A549 (cell line): Measurements from ENCODE around the gene ZFHX3. TPM values are rescaled to one million over a fixed set of nuclear protein-coding genes. Genes with fewer than 3 reads are reported as not detected.

ENCODE experiments used
- ATAC-seq, 2 experiments: fragments of 200-7000 bp in 1 of 2; fragments of >200 bp in 1 of 2; cut with Nextera tagmentation in 1 of 2; cut with Tn5 transposase in 1 of 2; 3 replicates each; pipeline versions ENCODE4 v1.8.0 to v1.9.1; 2018 to 2020; ENCODE audit warnings: mild to moderate bottlenecking in 1 of 2, moderate library complexity in 1 of 2
- CTCF ChIA-PET: fragments of 300-600 bp; sonication (Branson Sonifier 250); formaldehyde crosslinking; extraction: SDS; loops from one replicate; lab custom pipeline; 2021; ENCODE audit warnings: antibody characterized with exemption, inconsistent platforms; lab: Yijun Ruan, JAX
- POLR2A ChIA-PET: fragments of 350-600 bp; formaldehyde crosslinking; extraction: SDS; loops from one replicate; lab custom pipeline; 2021; ENCODE audit warnings: antibody characterized with exemption, inconsistent platforms; lab: Yijun Ruan, JAX
- DNase-seq, 2 experiments: peaks; one replicate each; pipeline versions ENCODE4 v3.0.0 to v3.0.0-alpha.2; 2011 to 2016; ENCODE audit warnings: low read depth in 1 of 2, low spot score in 1 of 2
- FAIRE-seq: peaks from 2 replicates; lab custom pipeline; 2011; peaks lifted over from hg19 to GRCh38; lab: Jason Lieb, UNC
- H3K27ac ChIP-seq, 2 experiments: fragments of >200 bp; sonication (Bioruptor Twin); formaldehyde crosslinking; 3 replicates each; pipeline ENCODE4 v1.5.1; 2016 to 2017
- H3K4me1 ChIP-seq: fragments of >200 bp; sonication (Bioruptor Twin); formaldehyde crosslinking; 3 replicates; pipeline ENCODE4 v1.6.1; 2016
- H3K4me2 ChIP-seq: fragments of >200 bp; sonication (Bioruptor Twin); formaldehyde crosslinking; 3 replicates; pipeline ENCODE4 v1.6.1; 2016
- H3K4me3 ChIP-seq: fragments of >200 bp; sonication (Bioruptor Twin); formaldehyde crosslinking; 3 replicates; pipeline ENCODE4 v1.5.1; 2016
- H3K9me3 ChIP-seq: fragments of >200 bp; sonication (Bioruptor Twin); formaldehyde crosslinking; 3 replicates; pipeline ENCODE4 v1.6.1; 2016
- CBX2 ChIP-seq: fragments of 200-600 bp; sonication (generic); IDR thresholded peaks from 2 replicates; pipeline ENCODE4 v1.6.1; 2016; ENCODE audit warnings: low read depth, mild to moderate bottlenecking, borderline replicate concordance
- CBX8 ChIP-seq: fragments of 200-600 bp; sonication (generic); IDR thresholded peaks from 2 replicates; pipeline ENCODE4 v1.6.1; 2016
- EHF ChIP-seq: fragments of 250-450 bp; sonication (Bioruptor Pico); IDR thresholded peaks from 2 replicates; pipeline ENCODE4 v1.5.0; 2020; ENCODE audit warnings: mild to moderate bottlenecking
- GATA3 ChIP-seq: IDR thresholded peaks from 2 replicates; pipeline ENCODE4 v1.6.1; 2012; ENCODE audit warnings: borderline replicate concordance
- HOXB5 ChIP-seq: fragments of 250-450 bp; sonication (Bioruptor Pico); IDR thresholded peaks from 2 replicates; pipeline ENCODE4 v1.5.0; 2020; ENCODE audit warnings: mild to moderate bottlenecking, moderate library complexity
- JUNB ChIP-seq: fragments of >200 bp; sonication (Bioruptor Twin); formaldehyde crosslinking; IDR thresholded peaks from 2 replicates; pipeline ENCODE4 v1.6.1; 2016
- MAZ ChIP-seq: fragments of 150-350 bp; IDR thresholded peaks from 2 replicates; pipeline ENCODE4 v1.6.1; 2014; ENCODE audit warnings: antibody characterized with exemption, low read depth, low read length, borderline replicate concordance
- MYC ChIP-seq: IDR thresholded peaks from 2 replicates; pipeline ENCODE4 v1.6.1; 2012; ENCODE audit warnings: mild to moderate bottlenecking, inconsistent platforms, low read length, improper control_type of control experiment, borderline replicate concordance
- NPAS2 ChIP-seq: fragments of 250-450 bp; sonication (Bioruptor Pico); IDR thresholded peaks from 2 replicates; pipeline ENCODE4 v1.8.0; 2022; ENCODE audit warnings: mild to moderate bottlenecking, moderate library complexity, borderline replicate concordance
- NR3C1 ChIP-seq: fragments of >200 bp; sonication (Bioruptor Twin); formaldehyde crosslinking; IDR thresholded peaks from 3 replicates; pipeline ENCODE4 v1.6.1; 2017
- POLR2A ChIP-seq: IDR thresholded peaks from 2 replicates; pipeline ENCODE4 v1.6.1; 2012; ENCODE audit warnings: mild to moderate bottlenecking, low read length
- RAD21 ChIP-seq, 2 experiments: fragments of >200 bp in 1 of 2; sonication (Bioruptor Twin) in 1 of 2; formaldehyde crosslinking in 1 of 2; IDR thresholded peaks in 1 of 2; conservative IDR thresholded peaks in 1 of 2; 2 replicates in 1 of 2; 3 replicates in 1 of 2; pipeline ENCODE4 v1.6.1; 2012 to 2018; ENCODE audit warnings: inconsistent platforms in 1 of 2
- RFX5 ChIP-seq: fragments of 450-650 bp; IDR thresholded peaks from 2 replicates; pipeline ENCODE4 v1.7.1; 2014; ENCODE audit warnings: antibody characterized with exemption, mild to moderate bottlenecking, moderate library complexity
- TFCP2L1 ChIP-seq: fragments of 250-450 bp; sonication (Bioruptor Pico); IDR thresholded peaks from 2 replicates; pipeline ENCODE4 v1.5.0; 2021; ENCODE audit warnings: mild to moderate bottlenecking
- ZC3H11A ChIP-seq: fragments of 450-650 bp; IDR thresholded peaks from 2 replicates; pipeline ENCODE4 v1.6.1; 2014; ENCODE audit warnings: antibody characterized with exemption, mild to moderate bottlenecking
- ZFP36 ChIP-seq: fragments of 450-650 bp; IDR thresholded peaks from 2 replicates; pipeline ENCODE4 v1.6.1; 2014; ENCODE audit warnings: borderline replicate concordance; ENCODE audit not compliant: partially characterized antibody
- WGBS: methylation state at CpG from one replicate; pipeline ENCODE4 v1.1.6; 2017; ENCODE audit errors: missing lambda C conversion rate; 5-methylcytosine and 5-hydroxymethylcytosine counted together
- polyA plus RNA-seq, 4 experiments: library from polyadenylated mRNA; depleted of rRNA in 3 of 4; stranded (reverse); fragments of >200 nt; fragmentation: RNase III in 1 of 4; extraction: RNeasy Plus Mini Kit Qiagen cat#74134 plus additional on column Dnase treatment in 1 of 4; gene quantifications; 2 replicates in 3 of 4; 3 replicates in 1 of 4; pipeline ENCODE4 v1.2.3, GENCODE V29; 2011 to 2017
- TF ChIP-seq, protein P1 (sequence below): fragments of >200 bp; sonication (Bioruptor Twin); formaldehyde crosslinking; IDR thresholded peaks from 3 replicates; pipeline ENCODE4 v1.5.1; 2016
- TF ChIP-seq, protein P2 (sequence below): fragments of 250-450 bp; sonication (Bioruptor Pico); IDR thresholded peaks from 2 replicates; pipeline ENCODE4 v1.5.0; 2020; ENCODE audit warnings: low read depth, mild to moderate bottlenecking, moderate library complexity
- TF ChIP-seq, protein P3 (sequence below): fragments of >200 bp; sonication (Bioruptor Twin); formaldehyde crosslinking; IDR thresholded peaks from 2 replicates; pipeline ENCODE4 v1.6.1; 2016
- TF ChIP-seq, protein P4 (sequence below): fragments of 450-650 bp; IDR thresholded peaks from 2 replicates; pipeline ENCODE4 v1.6.1; 2014; ENCODE audit warnings: antibody characterized with exemption

Gene ZFHX3
- polyA plus RNA-seq, 2 of the 4 experiments (the other 2 are of a cell fraction), result 3.9 to 6.5 TPM

DNA sequence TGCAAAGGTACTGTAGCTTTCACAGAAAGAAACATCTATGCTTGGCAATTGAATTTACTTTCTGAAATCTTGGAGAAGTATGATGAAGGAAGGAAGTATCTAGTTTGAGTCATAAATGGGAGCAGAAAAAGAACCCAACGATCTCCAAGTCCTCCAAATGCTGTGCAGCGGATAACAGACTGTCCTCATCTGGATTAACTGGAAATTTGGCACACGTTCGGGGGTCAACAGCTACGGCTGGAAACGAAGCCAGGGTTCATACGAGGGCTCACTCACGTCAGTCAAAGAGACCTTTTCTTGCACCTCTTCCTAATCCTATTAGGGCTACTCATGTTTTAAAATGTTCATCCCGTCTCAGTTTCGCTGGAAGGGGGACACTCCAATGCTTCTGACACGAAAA lies 152.0 kb downstream of the ZFHX3 start:
- H3K4me1 ChIP-seq, result no peaks in the 10 kb centered on the region
- no peak for TF ChIP-seq RFX5
- TF ChIP-seq, protein P1, sequence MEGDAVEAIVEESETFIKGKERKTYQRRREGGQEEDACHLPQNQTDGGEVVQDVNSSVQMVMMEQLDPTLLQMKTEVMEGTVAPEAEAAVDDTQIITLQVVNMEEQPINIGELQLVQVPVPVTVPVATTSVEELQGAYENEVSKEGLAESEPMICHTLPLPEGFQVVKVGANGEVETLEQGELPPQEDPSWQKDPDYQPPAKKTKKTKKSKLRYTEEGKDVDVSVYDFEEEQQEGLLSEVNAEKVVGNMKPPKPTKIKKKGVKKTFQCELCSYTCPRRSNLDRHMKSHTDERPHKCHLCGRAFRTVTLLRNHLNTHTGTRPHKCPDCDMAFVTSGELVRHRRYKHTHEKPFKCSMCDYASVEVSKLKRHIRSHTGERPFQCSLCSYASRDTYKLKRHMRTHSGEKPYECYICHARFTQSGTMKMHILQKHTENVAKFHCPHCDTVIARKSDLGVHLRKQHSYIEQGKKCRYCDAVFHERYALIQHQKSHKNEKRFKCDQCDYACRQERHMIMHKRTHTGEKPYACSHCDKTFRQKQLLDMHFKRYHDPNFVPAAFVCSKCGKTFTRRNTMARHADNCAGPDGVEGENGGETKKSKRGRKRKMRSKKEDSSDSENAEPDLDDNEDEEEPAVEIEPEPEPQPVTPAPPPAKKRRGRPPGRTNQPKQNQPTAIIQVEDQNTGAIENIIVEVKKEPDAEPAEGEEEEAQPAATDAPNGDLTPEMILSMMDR, result no peak
- no peak for TF ChIP-seq NPAS2 (CRISPR knock-in tag)
- TF ChIP-seq, protein P2, sequence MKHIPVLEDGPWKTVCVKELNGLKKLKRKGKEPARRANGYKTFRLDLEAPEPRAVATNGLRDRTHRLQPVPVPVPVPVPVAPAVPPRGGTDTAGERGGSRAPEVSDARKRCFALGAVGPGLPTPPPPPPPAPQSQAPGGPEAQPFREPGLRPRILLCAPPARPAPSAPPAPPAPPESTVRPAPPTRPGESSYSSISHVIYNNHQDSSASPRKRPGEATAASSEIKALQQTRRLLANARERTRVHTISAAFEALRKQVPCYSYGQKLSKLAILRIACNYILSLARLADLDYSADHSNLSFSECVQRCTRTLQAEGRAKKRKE, result no peak
- TF ChIP-seq ZFP36, result no peak
- TF ChIP-seq RAD21 (conservative IDR thresholded peaks at IDR 0.05 in 1 of 2, IDR thresholded peaks at IDR 0.05 in 1 of 2), result no peak
- no peak for TF ChIP-seq JUNB
- TF ChIP-seq, protein P3, sequence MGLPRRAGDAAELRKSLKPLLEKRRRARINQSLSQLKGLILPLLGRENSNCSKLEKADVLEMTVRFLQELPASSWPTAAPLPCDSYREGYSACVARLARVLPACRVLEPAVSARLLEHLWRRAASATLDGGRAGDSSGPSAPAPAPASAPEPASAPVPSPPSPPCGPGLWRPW, result no peak
- no peak for TF ChIP-seq MAZ
- TF ChIP-seq GATA3, result no peak
- no peak for TF ChIP-seq ZC3H11A
- no peak for TF ChIP-seq HOXB5 (CRISPR knock-in tag)
- no peak for TF ChIP-seq NR3C1
- no peak for TF ChIP-seq CBX8
- no peak for TF ChIP-seq TFCP2L1
- no peak for TF ChIP-seq POLR2A
- TF ChIP-seq, protein P4, sequence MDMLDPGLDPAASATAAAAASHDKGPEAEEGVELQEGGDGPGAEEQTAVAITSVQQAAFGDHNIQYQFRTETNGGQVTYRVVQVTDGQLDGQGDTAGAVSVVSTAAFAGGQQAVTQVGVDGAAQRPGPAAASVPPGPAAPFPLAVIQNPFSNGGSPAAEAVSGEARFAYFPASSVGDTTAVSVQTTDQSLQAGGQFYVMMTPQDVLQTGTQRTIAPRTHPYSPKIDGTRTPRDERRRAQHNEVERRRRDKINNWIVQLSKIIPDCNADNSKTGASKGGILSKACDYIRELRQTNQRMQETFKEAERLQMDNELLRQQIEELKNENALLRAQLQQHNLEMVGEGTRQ, result no peak
- no peak for TF ChIP-seq EHF (CRISPR knock-in tag)
- no peak for TF ChIP-seq CBX2
- TF ChIP-seq, all 56 proteins: peak for 0
- ChIA-PET CTCF (interaction anchor here (0.9 to 1.4 kb wide), 3 partner anchors 9 to 356 kb away, joined by 3 to 6 read pairs (median 6); no protein-coding TSS in a partner anchor), POLR2A (no interaction called here)
- no peaks in the 10 kb centered on the region for H3K9me3 ChIP-seq
- FAIRE-seq (no peak), DNase-seq (no peak), ATAC-seq (no peak)
- no peak overlapping the region for H3K4me2 ChIP-seq
- H3K27ac ChIP-seq, result no peak overlapping the region
- H3K4me3 ChIP-seq, result no peak overlapping the region
- WGBS, result 94% methylated on average over 11 of the region's 11 CpGs

DNA sequence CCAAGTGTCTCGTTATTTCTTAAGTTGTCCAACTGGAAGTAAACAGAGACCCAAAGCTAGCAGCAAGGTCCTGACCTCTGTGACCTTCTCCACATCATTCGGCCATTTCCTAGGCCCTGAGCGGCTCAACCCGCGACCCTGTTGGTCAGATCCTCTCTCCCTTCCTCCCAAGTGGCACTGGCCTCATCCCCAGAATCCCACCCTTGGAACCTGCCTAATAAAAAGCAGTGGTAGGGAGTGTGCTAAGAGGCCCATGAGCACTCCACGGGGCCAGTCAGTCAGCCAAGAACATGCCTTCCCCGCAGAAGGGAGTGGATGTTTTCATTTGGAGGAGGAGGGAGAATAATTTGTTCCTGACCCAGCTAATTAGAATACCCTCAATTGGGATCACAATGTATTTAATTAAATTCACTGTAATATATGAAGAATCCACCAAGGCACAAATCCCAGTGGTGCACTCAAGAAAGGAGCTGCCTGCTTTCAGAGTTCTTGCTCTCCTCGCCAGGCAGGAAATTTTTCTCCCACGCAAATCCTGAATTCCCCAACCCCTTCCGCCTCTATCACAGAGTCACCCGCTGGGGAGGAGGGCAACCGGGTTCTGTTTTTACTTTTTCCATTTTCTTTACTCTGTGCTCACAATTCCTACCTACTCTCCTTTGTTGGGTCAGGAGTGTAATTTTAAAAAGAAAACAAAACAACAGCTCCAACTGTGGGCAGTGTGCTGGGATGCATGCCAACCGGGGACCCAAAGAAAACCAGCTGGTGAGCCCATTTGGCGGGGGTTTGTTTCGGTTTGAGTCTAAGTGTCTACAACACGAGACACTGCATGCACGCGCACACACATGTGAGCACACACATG lies 153.4 kb downstream of the ZFHX3 start:
- H3K4me1 ChIP-seq, result no peaks in the 10 kb centered on the region
- H3K4me2 ChIP-seq, result no peak overlapping the region
- FAIRE-seq (no peak), DNase-seq (no peak), ATAC-seq (no peak)
- TF ChIP-seq MYC, result no peak
- POLR2A ChIA-PET, result interaction anchor here (0.6 kb wide), 2 partner anchors 160 to 302 kb away, joined by 3 read pairs; no protein-coding TSS in a partner anchor
- no peak overlapping the region for H3K27ac ChIP-seq
- CTCF ChIA-PET, result interaction anchor here (0.7 to 2.9 kb wide), 8 partner anchors 9 to 332 kb away, joined by 3 to 10 read pairs (median 4); no protein-coding TSS in a partner anchor
- no peaks in the 10 kb centered on the region for H3K9me3 ChIP-seq
- no peak overlapping the region for H3K4me3 ChIP-seq
- WGBS, result 95% methylated on average over 18 of the region's 18 CpGs
